CD4-positive, alpha-beta T cell treated with Interferon gamma for 1 hour (primary cell): Measurements from ENCODE around the gene OSER1.
"Not testable (repeated sequence)": the region's sequence is repeated elsewhere in the genome, so short reads cannot be mapped to it uniquely, and the experiment has no call there.

Experiments
- DNase-seq: peaks from one replicate; pipeline ENCODE4 v3.0.0-alpha.2; 2020

The OSER1 gene

GRCh38 chr20:44199877-44200276 is 10.7 kb downstream of the OSER1 start:
- no peak for DNase-seq

- DNase-seq, result no peak
Observed at GRCh38 chr20:44198872-44199271, 11.7 kb downstream of the OSER1 start.

- no peak for DNase-seq
Observed at GRCh38 chr20:44196271-44196670, 14.3 kb downstream of the OSER1 start.

- DNase-seq, result no peak
Observed at GRCh38 chr20:44195605-44196004, 15.0 kb downstream of the OSER1 start.

- no peak for DNase-seq
Observed at GRCh38 chr20:44193801-44194200, 16.8 kb downstream of the OSER1 start.

GRCh38 chr20:44191640-44192039 is 18.9 kb downstream of the OSER1 start:
- not testable (repeated sequence) for DNase-seq

GRCh38 chr20:44190197-44190852 is 20.2 kb downstream of the OSER1 start:
- DNase-seq, result peak; percentile 6

GRCh38 chr20:44188752-44189151 is 21.8 kb downstream of the OSER1 start:
- no peak for DNase-seq

GRCh38 chr20:44187772-44188709 is 22.5 kb downstream of the OSER1 start:
- DNase-seq, result no peak

GRCh38 chr20:44187054-44187771 is 23.4 kb downstream of the OSER1 start, which contains the start of gene JPH2:
JPH2 (minus strand) TSS chr20:44187188; CDS start chr20:44186705, 483 bp downstream.
- no peak for DNase-seq

GRCh38 chr20:44186674-44187053 is 23.9 kb downstream of the OSER1 start:
- DNase-seq, result no peak

GRCh38 chr20:44186201-44186600 is 24.4 kb downstream of the OSER1 start:
- no peak for DNase-seq

GRCh38 chr20:44185574-44185973 is 25.0 kb downstream of the OSER1 start:
- DNase-seq, result no peak

GRCh38 chr20:44183282-44183681 is 27.3 kb downstream of the OSER1 start:
- DNase-seq, result no peak

- no peak for DNase-seq
Observed at GRCh38 chr20:44182863-44183262, 27.7 kb downstream of the OSER1 start.

- no peak for DNase-seq
Observed at GRCh38 chr20:44182135-44182765, 28.3 kb downstream of the OSER1 start.

- no peak for DNase-seq
Observed at GRCh38 chr20:44181611-44182010, 29.0 kb downstream of the OSER1 start.

- DNase-seq, result no peak
Observed at GRCh38 chr20:44180814-44181213, 29.8 kb downstream of the OSER1 start.

- DNase-seq, result no peak
Observed at GRCh38 chr20:44176833-44177534, 33.6 kb downstream of the OSER1 start.

- DNase-seq, result no peak
Observed at GRCh38 chr20:44174996-44175765, 35.4 kb downstream of the OSER1 start.

GRCh38 chr20:44173846-44174245 is 36.7 kb downstream of the OSER1 start:
- DNase-seq, result no peak
